ENCODE measurements around the gene SYNE2. TPM values are rescaled to one million over a fixed set of nuclear protein-coding genes. Genes with fewer than 3 reads are reported as not detected.

The SYNE2 gene
- total and polyA plus RNA-seq, 2 donors (not counting 3 experiments of a cell fraction or from before 2014, with no cell fraction given) = 16.0 to 53.7 TPM

DNA sequence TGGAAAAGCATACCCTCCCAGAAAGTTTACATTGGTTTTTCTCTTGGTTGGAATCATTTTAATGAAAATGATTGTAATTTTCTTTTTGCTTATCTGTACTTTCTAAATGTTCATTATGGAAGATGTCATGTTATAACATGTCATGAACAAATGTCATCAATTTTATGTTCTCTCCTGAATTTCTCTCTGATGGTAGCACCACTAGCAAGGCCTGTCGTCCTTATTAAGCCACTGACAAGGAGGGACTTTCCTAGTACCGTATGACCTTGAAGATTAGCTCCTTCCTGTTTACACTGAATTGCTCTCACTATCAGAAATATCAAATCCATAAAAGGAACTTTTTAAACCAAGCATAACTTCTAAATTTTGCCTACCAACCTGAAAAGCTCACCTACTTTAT, 342.4 kb downstream of the SYNE2 start:
- no TSS peak for BruUV-seq (replicated peaks)
- FAIRE-seq = no peak
- no peaks in the 10 kb centered on the region for H3K27me3 ChIP-seq (ENCODE audit: control insufficient read depth in 2 of 2, insufficient read depth in 2 of 2, low read length in 2 of 2)
- intact Hi-C loops (cut with micrococcal nuclease) (no loop called here), dilution Hi-C loops (cut with MboI; ENCODE audit: extremely low pct_ligation_motif_present, low sequenced_read_pairs) (no loop called here)
- peak; percentile 11 for DNase-seq (ENCODE audit: low read depth, low spot score)
- H3K4me3 ChIP-seq (replicated peaks in 1 of 3; ENCODE audit: insufficient read depth in 1 of 3, low read depth in 1 of 3, low read length in 3 of 3) = no peak overlapping the region
- no peak overlapping the region for H3K27ac ChIP-seq (ENCODE audit: insufficient read depth, low read depth, low read length)
- ChIA-PET POLR2A (no interaction called here), CTCF (no interaction called here)
- no peaks in the 10 kb centered on the region for H3K9me3 ChIP-seq (replicated peaks; ENCODE audit: control insufficient read depth, insufficient read depth, low read length)
- peaks cover 0 to 1% of the 10 kb centered on the region in 2 experiments for H3K36me3 ChIP-seq (ENCODE audit: control insufficient read depth in 2 of 2, extremely low read depth in 1 of 2, insufficient read depth in 2 of 2, low read length in 2 of 2)
- no peak for TF ChIP-seq JUN (IDR thresholded peaks at IDR 0.05; ENCODE audit: borderline replicate concordance, insufficient read depth, insufficient read length, low read depth)
- TF ChIP-seq MYC (IDR thresholded peaks at IDR 0.05; ENCODE audit: low read depth, low read length) = no peak
- TF ChIP-seq FOS (IDR thresholded peaks at IDR 0.05; ENCODE audit: borderline replicate concordance, insufficient read depth, low read length) = no peak
- TF ChIP-seq EZH2 (IDR thresholded peaks at IDR 0.05; ENCODE audit: borderline replicate concordance, low read depth, low read length, severe bottlenecking) = no peak
- TF ChIP-seq CTCF (IDR thresholded peaks at IDR 0.05; ENCODE audit: extremely low read depth in 1 of 2, insufficient read depth in 1 of 2, low read depth in 1 of 2, low read length in 2 of 2) = no peak
- TF ChIP-seq, protein P1, sequence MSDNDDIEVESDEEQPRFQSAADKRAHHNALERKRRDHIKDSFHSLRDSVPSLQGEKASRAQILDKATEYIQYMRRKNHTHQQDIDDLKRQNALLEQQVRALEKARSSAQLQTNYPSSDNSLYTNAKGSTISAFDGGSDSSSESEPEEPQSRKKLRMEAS (IDR thresholded peaks at IDR 0.05; ENCODE audit: insufficient read depth, insufficient read length) = no peak
- TF ChIP-seq POLR2A (IDR thresholded peaks at IDR 0.05; ENCODE audit: low read depth, low read length) = no peak
- TF ChIP-seq GATA2 (IDR thresholded peaks at IDR 0.05; ENCODE audit: insufficient read depth, insufficient read length, low read depth, low read length) = no peak
- TF ChIP-seq POLR2AphosphoS5 (IDR thresholded peaks at IDR 0.05; ENCODE audit: insufficient read depth, low read depth, low read length) = no peak
- no peak overlapping the region for H3K4me2 ChIP-seq (ENCODE audit: insufficient read depth, low read length)
- H2AFZ ChIP-seq (ENCODE audit: low read depth, low read length) = no peak overlapping the region
- H3K79me2 ChIP-seq (ENCODE audit: control insufficient read depth, insufficient read depth, low read length) = no peaks in the 10 kb centered on the region
- no peaks in the 10 kb centered on the region for H4K20me1 ChIP-seq (replicated peaks; ENCODE audit: control insufficient read depth, extremely low read depth, insufficient read depth, low read length)
- H3K9ac ChIP-seq (replicated peaks; ENCODE audit: extremely low read depth, insufficient read depth, low read length) = no peak overlapping the region
- H3K4me1 ChIP-seq (ENCODE audit: control insufficient read depth, extremely low read depth, insufficient read depth, low read length) = no peaks in the 10 kb centered on the region
- no peaks in the 10 kb centered on the region for H3K9me1 ChIP-seq (replicated peaks; ENCODE audit: control insufficient read depth, extremely low read depth, insufficient read depth, low read length)

Data from endothelial cell of umbilical vein (primary cell).